CD8-positive, alpha-beta memory T cell (primary cell): ENCODE measurements around the gene ITPK1. TPM values are rescaled to one million over a fixed set of nuclear protein-coding genes. Genes with fewer than 3 reads are reported as not detected.

ENCODE experiments used
- CTCF ChIA-PET: fragments of 350-600 bp; sonication (Branson Sonifier 250); formaldehyde crosslinking; loops from one replicate; lab custom pipeline; 2021; ENCODE audit warnings: antibody characterized with exemption; lab: Charles Lee
- POLR2A ChIA-PET: fragments of 350-600 bp; sonication (Branson Sonifier 250); formaldehyde crosslinking; loops from one replicate; lab custom pipeline; 2021; ENCODE audit warnings: antibody characterized with exemption; lab: Charles Lee
- DNase-seq, 5 donors: peaks; one replicate each; pipeline versions ENCODE4 v3.0.0 to v3.0.0-alpha.2; 2020 to 2022; ENCODE audit warnings: mixed read lengths in 1 of 5
- H3K27ac ChIP-seq: one replicate; pipeline ENCODE4 v1.7.0; 2013; ENCODE audit warnings: low read depth, mild to moderate bottlenecking, low read length, moderate library complexity
- H3K27me3 ChIP-seq: 2 replicates; pipeline ENCODE4 v1.7.0; 2013; ENCODE audit warnings: low read length, mild to moderate bottlenecking; ENCODE audit not compliant: insufficient read depth, poor library complexity, severe bottlenecking
- H3K36me3 ChIP-seq: 2 replicates; pipeline ENCODE4 v1.7.0; 2013; ENCODE audit warnings: mild to moderate bottlenecking, low read length, moderate library complexity; ENCODE audit not compliant: insufficient read depth
- H3K4me1 ChIP-seq: 2 replicates; pipeline ENCODE4 v1.7.0; 2013; ENCODE audit warnings: mild to moderate bottlenecking, low read length, moderate library complexity; ENCODE audit not compliant: insufficient read depth
- H3K4me3 ChIP-seq: 2 replicates; pipeline ENCODE4 v1.7.0; 2013; ENCODE audit warnings: mild to moderate bottlenecking, low read length
- H3K9me3 ChIP-seq: 2 replicates; pipeline ENCODE4 v1.7.0; 2013; ENCODE audit warnings: mild to moderate bottlenecking, low read length
- H3K27ac Mint-ChIP-seq, 8 donors: one replicate each; pipeline ENCODE4 v1.8.0; 2020 to 2021; ENCODE audit warnings: mixed read lengths in 8 of 8, mild to moderate bottlenecking in 6 of 8, inconsistent platforms in 3 of 8, moderate library complexity in 3 of 8
- H3K27me3 Mint-ChIP-seq, 2 donors: one replicate each; pipeline ENCODE4 v1.8.0; 2020 to 2021; ENCODE audit warnings: mixed read lengths in 2 of 2, mild to moderate bottlenecking in 1 of 2, moderate library complexity in 1 of 2
- H3K36me3 Mint-ChIP-seq, 3 donors: one replicate each; pipeline ENCODE4 v1.8.0; 2020 to 2021; ENCODE audit warnings: mixed read lengths in 3 of 3, inconsistent platforms in 1 of 3, mild to moderate bottlenecking in 1 of 3
- H3K4me1 Mint-ChIP-seq, 3 donors: one replicate each; pipeline ENCODE4 v1.8.0; 2020 to 2021; ENCODE audit warnings: mixed read lengths in 3 of 3, inconsistent platforms in 1 of 3, mild to moderate bottlenecking in 1 of 3
- H3K4me3 Mint-ChIP-seq, 7 donors: one replicate each; pipeline ENCODE4 v1.8.0; 2020 to 2021; ENCODE audit warnings: mixed read lengths in 7 of 7, mild to moderate bottlenecking in 6 of 7, moderate library complexity in 4 of 7, inconsistent platforms in 2 of 7
- H3K9me3 Mint-ChIP-seq, 5 donors: one replicate each; pipeline ENCODE4 v1.8.0; 2020 to 2022; ENCODE audit warnings: mixed read lengths in 5 of 5, mild to moderate bottlenecking in 3 of 5, moderate library complexity in 2 of 5, inconsistent platforms in 1 of 5
- polyA plus RNA-seq: library from polyadenylated mRNA; unstranded; fragments of 300-500 nt; fragmentation: Illumina TruSeq; gene quantifications from one replicate; pipeline ENCODE4 v1.2.3, GENCODE V29; 2021
- total RNA-seq, 2 experiments: library from RNA; stranded (reverse); gene quantifications; one replicate each; pipeline ENCODE4 v1.2.3, GENCODE V29; 2021

Gene ITPK1
- total and polyA plus RNA-seq, 3 experiments from 2014 or later = 40.4 to 75.1 (median 66.1) TPM

DNA sequence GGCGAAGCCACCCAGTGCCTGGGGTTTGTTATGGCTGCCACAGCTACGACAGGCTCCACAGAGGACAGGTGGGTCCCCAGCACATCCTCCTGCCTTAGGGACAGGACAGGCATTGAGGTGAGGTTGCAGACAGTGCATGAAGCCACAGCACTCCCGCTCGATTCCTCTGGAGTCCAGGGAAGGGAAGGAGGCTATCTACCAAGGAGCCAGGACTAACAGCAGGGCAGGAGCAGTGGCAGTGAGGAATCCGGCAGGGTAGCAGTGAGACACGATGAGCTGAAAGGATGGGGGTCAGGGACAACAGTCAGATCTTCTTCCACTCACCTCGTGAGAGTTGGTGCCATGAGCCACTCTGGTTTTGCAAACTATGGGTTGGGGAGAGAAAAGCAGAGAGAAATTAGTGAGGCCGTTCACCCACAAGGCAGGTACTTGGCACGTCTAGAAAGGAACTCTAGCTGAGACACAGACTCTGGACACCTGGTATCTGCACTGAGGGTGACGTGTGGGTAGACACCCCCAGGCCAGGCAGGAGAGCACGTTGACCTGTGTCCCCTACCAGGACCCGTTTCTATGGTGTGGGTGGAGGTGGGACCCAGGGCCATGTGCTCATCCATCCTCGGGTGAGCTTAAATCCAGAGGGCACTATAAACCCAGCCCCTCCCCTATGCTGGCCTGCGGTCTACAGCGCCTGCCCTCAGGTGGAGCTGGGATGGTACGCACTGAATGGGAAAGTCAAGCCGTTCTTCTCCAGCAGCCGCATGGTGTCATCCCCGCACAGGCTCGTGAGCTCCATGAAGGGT lies 153.5 kb downstream of the ITPK1 start:
- Histone ChIP-seq H3K4me1 (no peaks in the 10 kb centered on the region), H3K9me3 (no peaks in the 10 kb centered on the region), H3K27ac (no peak overlapping the region), H3K27me3 (no peaks in the 10 kb centered on the region), H3K4me3 (no peak overlapping the region), H3K36me3 (peaks cover 7% of the 10 kb centered on the region)
- H3K27me3 Mint-ChIP-seq = no peaks in the 10 kb centered on the region
- ChIA-PET POLR2A (no interaction called here), CTCF (interaction anchor here (2.7 kb wide), 1 partner anchor 10 kb away, joined by 12 read pairs; no protein-coding TSS in a partner anchor)
- H3K27ac Mint-ChIP-seq = peak overlapping the region in 1 of 8 donors; percentile 39
- peaks cover 0 to 55% (median 0%) of the 10 kb centered on the region in 3 donors for H3K36me3 Mint-ChIP-seq
- H3K4me1 Mint-ChIP-seq = peaks cover 5 to 16% (median 14%) of the 10 kb centered on the region in 3 donors
- peak in 1 of 5 donors; percentile 33 for DNase-seq
- no peak overlapping the region for H3K4me3 Mint-ChIP-seq
- H3K9me3 Mint-ChIP-seq = no peaks in the 10 kb centered on the region

DNA sequence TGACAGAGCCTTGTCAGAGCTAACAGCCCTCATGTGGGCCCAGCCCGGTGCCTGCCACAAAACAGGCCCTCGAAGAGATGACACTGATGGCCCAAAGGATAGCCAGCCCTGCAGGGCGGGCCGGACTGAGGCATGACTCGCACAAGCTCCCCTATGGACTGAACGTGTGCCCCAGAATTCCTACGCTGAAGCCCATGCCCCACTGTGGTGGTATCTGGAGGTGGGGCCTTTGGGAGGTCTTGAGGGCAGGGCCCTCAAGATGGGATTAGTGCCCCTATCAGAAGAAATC lies 154.2 kb downstream of the ITPK1 start:
- H3K9me3 Mint-ChIP-seq = no peaks in the 10 kb centered on the region
- CTCF ChIA-PET = interaction anchor here (2.7 kb wide), 1 partner anchor 10 kb away, joined by 12 read pairs; no protein-coding TSS in a partner anchor
- Histone ChIP-seq H3K9me3 (no peaks in the 10 kb centered on the region), H3K27me3 (no peaks in the 10 kb centered on the region), H3K27ac (no peak overlapping the region), H3K36me3 (peaks cover 7% of the 10 kb centered on the region), H3K4me3 (no peak overlapping the region), H3K4me1 (no peaks in the 10 kb centered on the region)
- POLR2A ChIA-PET = no interaction called here
- peak overlapping the region in 1 of 8 donors; percentile 38 for H3K27ac Mint-ChIP-seq
- no peak overlapping the region for H3K4me3 Mint-ChIP-seq
- peak in 1 of 5 donors; percentile 33 for DNase-seq
- H3K27me3 Mint-ChIP-seq = no peaks in the 10 kb centered on the region
- H3K36me3 Mint-ChIP-seq = peaks cover 0 to 61% (median 2%) of the 10 kb centered on the region in 3 donors
- H3K4me1 Mint-ChIP-seq = peaks cover 3 to 10% (median 9%) of the 10 kb centered on the region in 3 donors

DNA sequence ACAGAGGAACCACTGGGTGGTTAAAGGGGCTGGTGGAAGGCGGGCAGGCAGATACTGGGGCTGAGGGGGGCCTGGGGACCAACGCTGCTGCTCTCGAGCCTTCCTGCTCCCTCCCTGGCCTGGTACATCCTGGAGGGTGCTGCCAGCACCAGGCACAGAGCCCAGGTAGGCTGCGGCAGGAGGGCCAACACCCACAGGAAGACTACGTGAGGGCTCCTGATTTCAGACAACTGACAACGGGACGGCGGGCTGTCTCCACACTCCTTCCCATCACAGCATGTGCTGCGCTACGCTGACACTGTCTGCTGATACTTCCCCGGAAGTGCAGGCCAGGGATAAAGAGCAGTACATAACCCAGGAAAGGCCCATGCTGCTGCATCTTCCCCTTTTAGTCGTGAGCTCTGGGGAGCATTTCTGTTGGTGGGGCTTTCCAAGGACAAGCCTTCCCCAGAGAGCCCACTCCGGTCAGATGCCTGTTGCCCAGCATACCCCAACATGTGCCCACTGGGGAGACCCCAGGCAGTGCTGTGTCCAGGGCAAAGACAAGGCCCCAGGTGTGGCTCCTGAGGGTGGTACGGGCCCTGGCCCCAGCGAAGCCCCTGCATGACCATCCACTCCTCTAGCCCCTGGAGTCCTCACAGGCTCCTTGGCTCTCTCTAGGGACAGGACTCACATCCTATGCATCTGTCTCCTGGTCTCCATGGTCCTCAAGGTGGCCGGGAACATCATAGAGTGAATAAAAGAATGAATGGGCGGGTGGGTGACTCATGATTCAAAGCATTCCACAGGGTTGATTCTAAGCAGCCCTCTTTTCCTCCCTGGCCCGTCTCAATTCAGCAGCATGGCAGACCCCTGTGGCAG lies 154.8 kb downstream of the ITPK1 start:
- no peaks in the 10 kb centered on the region for H3K27me3 ChIP-seq
- H3K36me3 ChIP-seq = peaks cover 7% of the 10 kb centered on the region
- Mint-ChIP-seq H3K4me3 (no peak overlapping the region), H3K27ac (peak overlapping the region in 3 of 8 donors; percentile 32 to 50 (median 38)), H3K27me3 (no peaks in the 10 kb centered on the region), H3K4me1 (peaks cover 2 to 8% (median 6%) of the 10 kb centered on the region in 3 donors), H3K36me3 (peaks cover 0 to 65% (median 5%) of the 10 kb centered on the region in 3 donors), H3K9me3 (no peaks in the 10 kb centered on the region)
- H3K9me3 ChIP-seq = no peaks in the 10 kb centered on the region
- ChIA-PET CTCF (interaction anchor here (1.4 to 2.7 kb wide), 2 partner anchors 9 to 152 kb away, joined by 6 to 12 read pairs; no protein-coding TSS in a partner anchor), POLR2A (no interaction called here)
- H3K27ac ChIP-seq = no peak overlapping the region
- H3K4me1 ChIP-seq = no peaks in the 10 kb centered on the region
- DNase-seq = peak in 1 of 5 donors; percentile 27
- no peak overlapping the region for H3K4me3 ChIP-seq

DNA sequence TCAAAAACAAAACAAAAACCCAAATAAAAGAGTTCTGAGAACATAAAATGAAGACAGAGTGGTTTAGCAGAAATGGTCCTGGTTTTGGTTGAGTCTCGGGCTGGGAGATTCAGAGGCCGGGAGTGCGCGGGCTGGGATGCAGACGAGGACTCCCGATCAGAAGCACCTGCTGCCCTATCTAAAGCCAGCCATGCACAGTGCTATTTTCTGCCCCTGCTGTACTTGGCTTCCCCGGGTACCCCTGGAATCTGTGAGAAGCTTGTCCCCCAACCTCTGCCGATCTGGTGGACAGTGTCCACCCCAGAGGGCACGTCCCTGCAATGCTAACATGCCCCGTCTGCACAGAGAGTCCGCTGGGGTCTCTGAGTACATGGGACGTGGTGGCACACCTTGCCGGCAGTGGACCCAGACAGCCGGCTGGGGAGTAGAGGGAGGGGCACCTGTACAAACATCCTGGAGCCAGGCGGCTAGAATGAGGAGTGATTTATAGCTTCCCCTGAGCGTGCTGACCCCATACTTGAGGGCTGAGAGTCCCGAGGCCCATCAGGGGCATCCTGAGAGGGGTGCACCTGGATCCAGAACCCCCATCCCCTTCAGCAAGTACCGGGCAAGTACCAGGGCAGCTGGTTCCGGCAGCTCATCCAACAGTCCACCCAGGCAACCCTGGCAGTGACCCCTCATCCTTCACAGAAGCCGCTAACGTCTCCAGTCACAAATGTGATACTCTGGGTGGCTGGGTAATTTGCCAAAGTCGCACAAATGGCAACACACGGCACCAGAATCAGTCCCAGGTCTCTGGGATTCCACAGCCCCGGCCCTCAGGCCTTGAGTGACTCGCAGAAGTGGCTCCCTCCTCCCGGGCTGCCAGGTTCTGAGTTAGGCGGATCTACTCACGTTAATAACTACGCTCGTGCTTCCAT lies 155.7 kb downstream of the ITPK1 start:
- Histone ChIP-seq H3K4me3 (no peak overlapping the region), H3K4me1 (no peaks in the 10 kb centered on the region), H3K27ac (no peak overlapping the region), H3K36me3 (peaks cover 7% of the 10 kb centered on the region), H3K9me3 (no peaks in the 10 kb centered on the region), H3K27me3 (no peaks in the 10 kb centered on the region)
- peaks cover 0 to 71% (median 5%) of the 10 kb centered on the region in 3 donors for H3K36me3 Mint-ChIP-seq
- peak in 1 of 5 donors; percentile 32 for DNase-seq
- no peaks in the 10 kb centered on the region for H3K9me3 Mint-ChIP-seq
- ChIA-PET POLR2A (no interaction called here), CTCF (interaction anchor here (1.4 kb wide), 1 partner anchor 153 kb away, joined by 6 read pairs; no protein-coding TSS in a partner anchor)
- H3K4me1 Mint-ChIP-seq = peaks cover 0 to 4% (median 2%) of the 10 kb centered on the region in 3 donors
- no peaks in the 10 kb centered on the region for H3K27me3 Mint-ChIP-seq
- H3K4me3 Mint-ChIP-seq = no peak overlapping the region
- no peak overlapping the region for H3K27ac Mint-ChIP-seq

DNA sequence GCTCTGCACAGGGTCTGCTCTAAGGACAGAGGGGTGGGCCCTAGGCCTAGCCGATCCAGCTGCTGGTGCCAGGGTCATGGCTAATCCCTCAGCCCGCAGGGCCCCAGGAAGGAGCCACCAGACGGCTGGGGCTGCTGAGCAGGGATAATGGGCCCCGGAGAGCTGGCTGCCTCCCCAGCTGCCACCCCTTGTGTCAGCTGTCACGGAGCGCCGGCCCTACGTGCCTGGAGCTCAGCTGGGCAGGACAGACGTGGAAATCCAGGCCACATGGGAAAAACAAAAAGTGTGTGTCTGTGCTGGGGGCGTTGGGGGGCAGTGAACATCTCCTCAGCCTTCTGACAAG lies 156.6 kb downstream of the ITPK1 start:
- DNase-seq = peak in 1 of 5 donors; percentile 6

DNA sequence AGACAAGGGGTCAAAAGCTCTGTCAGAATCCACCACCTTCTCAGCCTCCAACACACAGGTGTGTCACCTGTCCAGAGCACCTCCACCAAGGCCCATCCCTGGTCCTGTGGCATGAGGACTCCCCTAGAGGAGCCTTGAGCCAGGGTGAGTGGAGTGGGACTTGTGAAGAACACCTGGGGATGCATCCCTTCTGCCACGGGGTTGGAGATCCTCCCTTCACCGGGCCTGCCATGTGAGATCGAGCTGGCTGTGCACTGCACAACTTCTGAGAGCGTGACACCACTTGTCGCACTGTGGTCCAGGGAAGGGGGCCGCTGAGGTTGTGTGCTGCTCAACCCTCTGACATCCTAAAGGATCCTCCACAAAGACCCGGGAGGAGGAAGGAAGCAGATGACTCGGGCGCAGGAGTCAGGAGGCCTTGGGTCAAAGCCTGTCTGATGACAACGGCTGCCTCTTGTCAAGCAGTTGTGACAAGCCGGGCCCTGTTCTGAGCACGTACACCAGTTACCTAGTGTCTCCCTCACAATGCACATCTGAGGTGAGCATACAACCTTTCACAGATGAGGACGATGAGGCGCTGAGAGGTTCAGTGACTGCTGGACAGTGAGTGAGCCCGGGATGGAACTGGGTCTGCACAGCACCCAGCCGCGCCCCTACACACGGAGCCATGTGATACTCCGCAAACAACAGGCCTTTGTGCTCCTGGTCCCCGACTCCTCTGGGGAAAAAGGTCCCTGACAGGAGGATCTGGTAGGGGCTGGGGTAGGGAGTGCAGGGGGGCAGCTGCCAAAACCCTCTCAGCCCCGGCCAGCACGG lies 157.1 kb downstream of the ITPK1 start:
- Mint-ChIP-seq H3K27me3 (no peaks in the 10 kb centered on the region), H3K36me3 (peaks cover 0 to 80% (median 5%) of the 10 kb centered on the region in 3 donors), H3K27ac (no peak overlapping the region), H3K9me3 (no peaks in the 10 kb centered on the region), H3K4me1 (no peaks in the 10 kb centered on the region), H3K4me3 (no peak overlapping the region)
- H3K4me3 ChIP-seq = no peak overlapping the region
- no peaks in the 10 kb centered on the region for H3K4me1 ChIP-seq
- no peak overlapping the region for H3K27ac ChIP-seq
- POLR2A ChIA-PET = no interaction called here
- CTCF ChIA-PET = no interaction called here
- H3K27me3 ChIP-seq = no peaks in the 10 kb centered on the region
- no peak for DNase-seq
- no peaks in the 10 kb centered on the region for H3K9me3 ChIP-seq
- peaks cover 7% of the 10 kb centered on the region for H3K36me3 ChIP-seq

More for the DNA sequence above, 156.6 kb downstream of the ITPK1 start:
- ChIA-PET CTCF (interaction anchor here (1.4 kb wide), 1 partner anchor 154 kb away, joined by 6 read pairs; no protein-coding TSS in a partner anchor), POLR2A (no interaction called here)
- Histone ChIP-seq H3K4me3 (no peak overlapping the region), H3K9me3 (no peaks in the 10 kb centered on the region), H3K4me1 (no peaks in the 10 kb centered on the region), H3K27me3 (no peaks in the 10 kb centered on the region), H3K36me3 (peaks cover 7% of the 10 kb centered on the region), H3K27ac (no peak overlapping the region)
- Mint-ChIP-seq H3K4me3 (no peak overlapping the region), H3K27ac (no peak overlapping the region), H3K36me3 (peaks cover 0 to 78% (median 5%) of the 10 kb centered on the region in 3 donors), H3K4me1 (no peaks in the 10 kb centered on the region), H3K27me3 (no peaks in the 10 kb centered on the region), H3K9me3 (no peaks in the 10 kb centered on the region)

DNA sequence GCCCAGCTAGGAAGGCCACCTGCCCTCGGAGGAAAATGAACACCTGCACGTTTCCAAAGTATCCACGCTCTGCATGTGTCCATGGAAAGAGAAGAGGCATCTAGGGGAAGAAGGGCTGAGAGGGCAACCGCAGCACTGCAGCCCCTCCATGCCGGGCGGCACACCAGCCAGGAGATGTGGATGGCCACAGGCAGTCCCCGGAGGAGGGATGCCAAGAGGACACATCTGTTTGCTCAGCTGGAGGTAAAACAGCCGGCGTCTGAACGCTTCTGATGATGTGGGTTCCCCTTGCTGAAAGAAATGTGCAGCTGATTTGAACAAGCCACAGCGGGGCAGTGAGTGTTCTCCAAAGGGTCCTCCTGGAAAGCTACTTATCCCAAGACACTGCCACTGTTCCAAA lies 158.8 kb downstream of the ITPK1 start:
- no peaks in the 10 kb centered on the region for H3K9me3 ChIP-seq
- H3K36me3 ChIP-seq = peaks cover 7% of the 10 kb centered on the region
- no peaks in the 10 kb centered on the region for H3K9me3 Mint-ChIP-seq
- no peaks in the 10 kb centered on the region for H3K27me3 Mint-ChIP-seq
- H3K4me3 ChIP-seq = no peak overlapping the region
- DNase-seq = no peak
- H3K27me3 ChIP-seq = no peaks in the 10 kb centered on the region
- no peak overlapping the region for H3K4me3 Mint-ChIP-seq
- H3K4me1 ChIP-seq = no peaks in the 10 kb centered on the region
- H3K27ac ChIP-seq = no peak overlapping the region
- H3K4me1 Mint-ChIP-seq = peaks cover 2 to 4% (median 3%) of the 10 kb centered on the region in 3 donors
- CTCF ChIA-PET = no interaction called here
- POLR2A ChIA-PET = no interaction called here
- peaks cover 0 to 74% (median 5%) of the 10 kb centered on the region in 3 donors for H3K36me3 Mint-ChIP-seq
- H3K27ac Mint-ChIP-seq = peak overlapping the region in 1 of 8 donors; percentile 78
